IMR-90 (cell line): ENCODE measurements around the gene SCFD2.

ENCODE experiments used
- BHLHE40 ChIP-seq: fragments of 150-350 bp; IDR thresholded peaks from 2 replicates; pipeline ENCODE4 v1.6.1; 2016; ENCODE audit warnings: mild to moderate bottlenecking, low read depth, low read length
- CEBPB ChIP-seq: IDR thresholded peaks from 2 replicates; pipeline ENCODE4 v1.6.1; 2012; ENCODE audit warnings: low read depth, low read length, improper control_type of control experiment
- CHD1 ChIP-seq: IDR thresholded peaks from 2 replicates; pipeline ENCODE4 v1.6.1; 2012; ENCODE audit warnings: low read depth, low read length, improper control_type of control experiment
- CTCF ChIP-seq: conservative IDR thresholded peaks from 2 replicates; pipeline ENCODE4 v1.5.1; 2012; ENCODE audit warnings: mild to moderate bottlenecking, low read depth, low read length, improper control_type of control experiment
- ELK1 ChIP-seq: fragments of 150-350 bp; IDR thresholded peaks from 2 replicates; pipeline ENCODE4 v1.6.1; 2016; ENCODE audit warnings: low read depth, mild to moderate bottlenecking, low read length, moderate library complexity, borderline replicate concordance
- MXI1 ChIP-seq: IDR thresholded peaks from 2 replicates; pipeline ENCODE4 v1.6.1; 2012; ENCODE audit warnings: low read depth, mild to moderate bottlenecking, low read length, moderate library complexity, borderline replicate concordance
- NFE2L2 ChIP-seq: fragments of 150-350 bp; IDR thresholded peaks from 2 replicates; pipeline ENCODE4 v1.6.1; 2016; ENCODE audit warnings: low read depth, mild to moderate bottlenecking, low read length
- POLR2A ChIP-seq: IDR thresholded peaks from 2 replicates; pipeline ENCODE4 v1.6.1; 2012; ENCODE audit warnings: mild to moderate bottlenecking, low read depth, low read length
- RAD21 ChIP-seq: IDR thresholded peaks from 2 replicates; pipeline ENCODE4 v1.6.1; 2012; ENCODE audit warnings: low read length, improper control_type of control experiment
- RCOR1 ChIP-seq: IDR thresholded peaks from 2 replicates; pipeline ENCODE4 v1.6.1; 2012; ENCODE audit warnings: mild to moderate bottlenecking, low read length, improper control_type of control experiment; ENCODE audit not compliant: insufficient replicate concordance
- RFX5 ChIP-seq: IDR thresholded peaks from 2 replicates; pipeline ENCODE4 v1.8.0; 2012; ENCODE audit warnings: low read depth, mild to moderate bottlenecking, low read length, moderate library complexity
- SMC3 ChIP-seq: fragments of 150-350 bp; IDR thresholded peaks from 2 replicates; pipeline ENCODE4 v1.6.1; 2016; ENCODE audit warnings: low read depth, mild to moderate bottlenecking, antibody characterized with exemption, low read length, moderate library complexity

DNA sequence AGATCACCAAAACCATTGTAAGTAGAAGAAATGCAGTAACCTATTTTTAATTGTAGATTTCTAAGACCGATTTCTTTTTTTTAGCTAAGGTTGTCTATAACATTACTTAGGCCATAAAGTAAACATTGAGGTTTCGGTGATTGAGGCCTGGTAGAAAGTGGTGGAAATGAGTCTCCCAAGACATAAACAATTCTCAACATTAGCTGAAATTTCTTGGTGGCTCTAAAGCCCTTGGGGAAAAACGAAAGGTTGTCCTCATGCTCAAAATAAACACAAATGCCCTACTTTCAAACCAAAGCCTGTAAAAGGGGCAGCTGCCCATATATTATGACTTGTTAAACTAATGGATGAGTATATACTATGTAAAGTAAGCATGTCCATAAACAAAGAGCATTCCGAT, 98.8 kb downstream of the SCFD2 start:
- TF ChIP-seq CTCF, result no peak
- TF ChIP-seq POLR2A, result no peak
- no peak for TF ChIP-seq RCOR1
- TF ChIP-seq RAD21, result no peak
- TF ChIP-seq MXI1, result no peak
- TF ChIP-seq CHD1, result no peak
- no peak for TF ChIP-seq RFX5
- TF ChIP-seq NFE2L2, result no peak
- TF ChIP-seq SMC3, result no peak
- TF ChIP-seq ELK1, result no peak
- no peak for TF ChIP-seq CEBPB
- TF ChIP-seq BHLHE40, result no peak
